ENCODE results near the gene LRMDA.

DNA sequence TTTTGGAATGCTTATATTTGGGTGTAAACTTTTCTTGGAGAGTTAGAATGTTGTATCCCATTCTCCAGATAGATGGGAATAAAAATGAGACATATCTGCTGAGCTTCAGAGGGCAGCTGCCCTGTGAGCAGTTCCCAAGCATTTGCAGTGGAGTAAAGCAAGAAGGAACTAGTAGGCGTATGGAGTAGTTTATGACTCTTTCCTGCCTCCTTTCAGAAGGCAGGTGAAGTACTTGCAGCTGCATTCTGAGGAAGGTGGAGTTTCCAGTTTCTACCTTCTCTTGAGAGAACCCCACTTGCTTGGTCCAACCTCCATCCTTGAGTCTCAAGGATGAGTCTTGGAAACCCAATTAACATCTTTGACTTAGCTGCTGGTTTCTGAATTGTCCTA lies 563.6 kb downstream of the LRMDA start:
- TF ChIP-seq CTCF (IDR thresholded peaks at IDR 0.05) = no peak
- no peak for TF ChIP-seq POLR2AphosphoS5 (IDR thresholded peaks at IDR 0.05)
- TF ChIP-seq POLR2A (IDR thresholded peaks at IDR 0.05) = no peak
